Measurements from ENCODE around the gene CD6. TPM values are rescaled to one million over a fixed set of nuclear protein-coding genes. Genes with fewer than 3 reads are reported as not detected.

CD6 gene
- total and polyA plus RNA-seq, 2 donors from 2014 or later = 0.24 to 6.7 TPM

GRCh38 chr11:60991457-60991856, 20.0 kb downstream of the CD6 start:
- H3K9me3 ChIP-seq (ENCODE audit: control insufficient read depth in 2 of 3, insufficient read depth in 1 of 3, low read length in 3 of 3) = no peaks in the 10 kb centered on the region
- TF ChIP-seq CTCF (IDR thresholded peaks at IDR 0.05; ENCODE audit: borderline replicate concordance, extremely low read depth, insufficient read depth) = no peak
- FAIRE-seq = no peak
- H3K4me1 ChIP-seq (ENCODE audit: control insufficient read depth in 2 of 3, insufficient read depth in 2 of 3, low read depth in 1 of 3, low read length in 3 of 3) = peaks cover 0 to 7% (median 7%) of the 10 kb centered on the region in 3 donors
- no peak overlapping the region for H3K27ac ChIP-seq (ENCODE audit: low read depth in 2 of 2, low read length in 2 of 2)
- H3K9ac ChIP-seq (ENCODE audit: low read length in 3 of 3) = no peak overlapping the region
- intact Hi-C loops (cut with DNase I) = no loop called here
- no peak for DNase-seq
- H3K4me3 ChIP-seq (ENCODE audit: low read length in 3 of 3) = no peak overlapping the region
- H3K27me3 ChIP-seq (ENCODE audit: control insufficient read depth, insufficient read depth, low read length) = no peaks in the 10 kb centered on the region
- no peaks in the 10 kb centered on the region for H3K36me3 ChIP-seq (ENCODE audit: control insufficient read depth in 2 of 3, insufficient read depth in 3 of 3, low read length in 3 of 3)

GRCh38 chr11:60992842-60993409, 21.4 kb downstream of the CD6 start:
- Histone ChIP-seq H3K9me3 (ENCODE audit: control insufficient read depth in 2 of 3, insufficient read depth in 1 of 3, low read length in 3 of 3) (no peaks in the 10 kb centered on the region), H3K4me3 (ENCODE audit: low read length in 3 of 3) (no peak overlapping the region), H3K27me3 (ENCODE audit: control insufficient read depth, insufficient read depth, low read length) (no peaks in the 10 kb centered on the region), H3K27ac (ENCODE audit: low read depth in 2 of 2, low read length in 2 of 2) (no peak overlapping the region), H3K9ac (ENCODE audit: low read length in 3 of 3) (no peak overlapping the region), H3K36me3 (ENCODE audit: control insufficient read depth in 2 of 3, insufficient read depth in 3 of 3, low read length in 3 of 3) (no peaks in the 10 kb centered on the region), H3K4me1 (ENCODE audit: control insufficient read depth in 2 of 3, insufficient read depth in 2 of 3, low read depth in 1 of 3, low read length in 3 of 3) (peaks cover 0 to 10% (median 8%) of the 10 kb centered on the region in 3 donors)
- TF ChIP-seq CTCF (IDR thresholded peaks at IDR 0.05; ENCODE audit: borderline replicate concordance, extremely low read depth, insufficient read depth) = no peak
- intact Hi-C loops (cut with DNase I) = no loop called here
- DNase-seq = peak in 4 of 5 donors; percentile 55 to 76 (median 68)
- no peak for FAIRE-seq

- H3K9me3 ChIP-seq (ENCODE audit: control insufficient read depth in 2 of 3, insufficient read depth in 1 of 3, low read length in 3 of 3) = no peaks in the 10 kb centered on the region
These were observed 22.1 kb downstream of the CD6 start for GRCh38 chr11:60993615-60994014.

More at GRCh38 chr11:60993615-60994014, 22.1 kb downstream of the CD6 start:
- no peaks in the 10 kb centered on the region for H3K36me3 ChIP-seq (ENCODE audit: control insufficient read depth in 2 of 3, insufficient read depth in 3 of 3, low read length in 3 of 3)
- no peaks in the 10 kb centered on the region for H3K27me3 ChIP-seq (ENCODE audit: control insufficient read depth, insufficient read depth, low read length)
- no peak overlapping the region for H3K9ac ChIP-seq (ENCODE audit: low read length in 3 of 3)
- H3K4me1 ChIP-seq (ENCODE audit: control insufficient read depth in 2 of 3, insufficient read depth in 2 of 3, low read depth in 1 of 3, low read length in 3 of 3) = peaks cover 0 to 10% (median 8%) of the 10 kb centered on the region in 3 donors
- intact Hi-C loops (cut with DNase I) = no loop called here
- no peak overlapping the region for H3K4me3 ChIP-seq (ENCODE audit: low read length in 3 of 3)
- no peak for FAIRE-seq
- no peak overlapping the region for H3K27ac ChIP-seq (ENCODE audit: low read depth in 2 of 2, low read length in 2 of 2)
- DNase-seq = no peak
- no peak for TF ChIP-seq CTCF (IDR thresholded peaks at IDR 0.05; ENCODE audit: borderline replicate concordance, extremely low read depth, insufficient read depth)
